22Rv1 (cell line): ENCODE measurements around the gene DGKD.

Source experiments
- H3K27ac ChIP-seq: fragments of 450-650 bp; 2 replicates; pipeline ENCODE4 v1.5.1; 2017
- CTCF ChIP-seq: fragments of 450-650 bp; IDR thresholded peaks from 2 replicates; pipeline ENCODE4 v1.5.1; 2017; ENCODE audit warnings: mild to moderate bottlenecking
- ZFX ChIP-seq: fragments of 450-650 bp; IDR thresholded peaks from 2 replicates; pipeline ENCODE4 v1.6.1; 2017; ENCODE audit warnings: antibody characterized with exemption, borderline replicate concordance

The DGKD gene

GRCh38 chr2:233474308-233475160 is 120.2 kb downstream of the DGKD start:
- TF ChIP-seq CTCF (no peak), ZFX (no peak)
- no peak overlapping the region for H3K27ac ChIP-seq

GRCh38 chr2:233476063-233476410 is 121.7 kb downstream of the DGKD start:
- H3K27ac ChIP-seq, result no peak overlapping the region
- TF ChIP-seq CTCF (no peak), ZFX (no peak)

- H3K27ac ChIP-seq, result no peak overlapping the region
- no peak for TF ChIP-seq ZFX
- no peak for TF ChIP-seq CTCF
Measured at GRCh38 chr2:233476651-233477547, 122.6 kb downstream of the DGKD start.

- no peak for TF ChIP-seq CTCF
- no peak for TF ChIP-seq ZFX
- H3K27ac ChIP-seq, result no peak overlapping the region
Measured at GRCh38 chr2:233477548-233478433, 123.5 kb downstream of the DGKD start.

GRCh38 chr2:233479616-233480489 is 125.6 kb downstream of the DGKD start:
- no peak overlapping the region for H3K27ac ChIP-seq
- TF ChIP-seq ZFX (no peak), CTCF (no peak)

GRCh38 chr2:233480490-233481202 is 126.4 kb downstream of the DGKD start:
- no peak overlapping the region for H3K27ac ChIP-seq

More at GRCh38 chr2:233480490-233481202, 126.4 kb downstream of the DGKD start:
- no peak for TF ChIP-seq CTCF
- TF ChIP-seq ZFX, result no peak
